AG09309 (cell line): ENCODE data around the gene AFTPH.

Source experiments
- DNase-seq: peaks from one replicate; pipeline ENCODE4 v3.0.0-alpha.2; 2010; ENCODE audit warnings: low read depth
- H3K4me3 ChIP-seq: 2 replicates; pipeline ENCODE4 v1.5.1; 2011; ENCODE audit warnings: mild to moderate bottlenecking, low read depth, low read length, moderate library complexity; ENCODE audit not compliant: control insufficient read depth
- CTCF ChIP-seq: IDR thresholded peaks from 2 replicates; pipeline ENCODE4 v1.5.1; 2011; ENCODE audit warnings: mild to moderate bottlenecking, low read depth, low read length, inconsistent platforms; ENCODE audit not compliant: insufficient read depth, control insufficient read depth; ENCODE audit errors: missing control alignments

Gene AFTPH

GRCh38 chr2:64506686-64507085, 17.4 kb upstream of the AFTPH start:
- no peak for DNase-seq
- no peak for TF ChIP-seq CTCF
- no peak overlapping the region for H3K4me3 ChIP-seq

- no peak for DNase-seq
- H3K4me3 ChIP-seq, result no peak overlapping the region
- no peak for TF ChIP-seq CTCF
Observed at GRCh38 chr2:64514008-64514407, 10.1 kb upstream of the AFTPH start.

GRCh38 chr2:64515086-64515485, 9.0 kb upstream of the AFTPH start:
- DNase-seq, result no peak
- TF ChIP-seq CTCF, result no peak
- no peak overlapping the region for H3K4me3 ChIP-seq

- no peak overlapping the region for H3K4me3 ChIP-seq
- DNase-seq, result no peak
- no peak for TF ChIP-seq CTCF
Observed at GRCh38 chr2:64516651-64517510, 7.2 kb upstream of the AFTPH start.

- no peak overlapping the region for H3K4me3 ChIP-seq
- no peak for TF ChIP-seq CTCF
Observed at GRCh38 chr2:64517511-64517884, 6.6 kb upstream of the AFTPH start.

GRCh38 chr2:64522843-64523428, 1.2 kb upstream of the AFTPH start:
- DNase-seq, result peak; percentile 55
- peak overlapping the region; percentile 85 for H3K4me3 ChIP-seq
- TF ChIP-seq CTCF, result peak; percentile 77

More at GRCh38 chr2:64517511-64517884, 6.6 kb upstream of the AFTPH start:
- no peak for DNase-seq
